Endothelial cell of umbilical vein (primary cell): ENCODE data around the gene MICALL2. TPM values are rescaled to one million over a fixed set of nuclear protein-coding genes. Genes with fewer than 3 reads are reported as not detected.

Experiments
- BruUV-seq: library from RNA; stranded (reverse); fragments of 400-500 nt; replicated peaks from 2 replicates; lab custom pipeline; 2021; lab: Mats Ljungman, UMichigan
- CTCF ChIA-PET: fragments of 300-600, 350-600 bp; sonication (Branson Sonifier 250); formaldehyde crosslinking; loops from one replicate; lab custom pipeline; 2021; ENCODE audit warnings: antibody characterized with exemption, inconsistent platforms; lab: Charles Lee
- POLR2A ChIA-PET: fragments of 300-600, 350-600 bp; sonication (Branson Sonifier 250); formaldehyde crosslinking; loops from one replicate; lab custom pipeline; 2021; ENCODE audit warnings: antibody characterized with exemption, inconsistent platforms; lab: Charles Lee
- DNase-seq: peaks from one replicate; pipeline ENCODE4 v3.0.0-alpha.2; 2011; ENCODE audit warnings: low read depth, low spot score
- FAIRE-seq: peaks from 2 replicates; lab custom pipeline; 2011; peaks lifted over from hg19 to GRCh38; lab: Jason Lieb, UNC
- H2AFZ ChIP-seq: 2 replicates; pipeline ENCODE4 v1.6.0; 2012; ENCODE audit warnings: low read depth, low read length, control low read depth, inconsistent platforms
- H3K27ac ChIP-seq: 2 replicates; pipeline ENCODE4 v1.5.1; 2011; ENCODE audit warnings: low read depth, mild to moderate bottlenecking, control low read depth, low read length, moderate library complexity; ENCODE audit not compliant: insufficient read depth
- H3K27me3 ChIP-seq, 2 experiments: 2 replicates each; pipeline versions ENCODE4 v1.6.0 to v1.6.1; 2011; ENCODE audit warnings: low read length in 2 of 2, mixed read lengths in 1 of 2; ENCODE audit not compliant: control insufficient read depth in 2 of 2, insufficient read depth in 2 of 2
- H3K36me3 ChIP-seq, 2 experiments: 2 replicates in 1 of 2; 3 replicates in 1 of 2; pipeline ENCODE4 v1.5.1; 2011; ENCODE audit warnings: low read length in 2 of 2, mild to moderate bottlenecking in 1 of 2, moderate library complexity in 1 of 2; ENCODE audit not compliant: control insufficient read depth in 2 of 2, insufficient read depth in 2 of 2; ENCODE audit errors: extremely low read depth in 1 of 2
- H3K4me1 ChIP-seq: 3 replicates; pipeline ENCODE4 v1.5.1; 2011; ENCODE audit warnings: mild to moderate bottlenecking, low read length; ENCODE audit not compliant: control insufficient read depth, insufficient read depth; ENCODE audit errors: extremely low read depth
- H3K4me2 ChIP-seq: 2 replicates; pipeline ENCODE4 v1.6.1; 2011; ENCODE audit warnings: low read length, control low read depth, mixed read lengths; ENCODE audit not compliant: insufficient read depth
- H3K4me3 ChIP-seq, 3 experiments: fragments of 200-600 bp in 1 of 3; sonication (generic), shearing (Covaris generic) in 1 of 3; replicated peaks in 1 of 3; 2 replicates each; pipeline ENCODE4 v1.5.1; 2011 to 2016; ENCODE audit warnings: control low read depth in 3 of 3, low read length in 3 of 3, mild to moderate bottlenecking in 2 of 3, inconsistent platforms in 1 of 3, low read depth in 1 of 3, moderate library complexity in 1 of 3; ENCODE audit not compliant: insufficient read depth in 1 of 3
- H3K79me2 ChIP-seq: 2 replicates; pipeline ENCODE4 v1.6.0; 2012; ENCODE audit warnings: low read length, inconsistent platforms; ENCODE audit not compliant: control insufficient read depth, insufficient read depth
- H3K9ac ChIP-seq: replicated peaks from 2 replicates; pipeline ENCODE3; 2011; ENCODE audit warnings: low read length, control low read depth; ENCODE audit not compliant: insufficient read depth; ENCODE audit errors: extremely low read depth
- H3K9me1 ChIP-seq: replicated peaks from 3 replicates; pipeline ENCODE4 v1.6.0; 2011; ENCODE audit warnings: mild to moderate bottlenecking, low read length; ENCODE audit not compliant: control insufficient read depth, insufficient read depth; ENCODE audit errors: extremely low read depth
- H3K9me3 ChIP-seq: replicated peaks from 2 replicates; pipeline ENCODE4 v1.5.1; 2012; ENCODE audit warnings: low read length, inconsistent platforms; ENCODE audit not compliant: control insufficient read depth, insufficient read depth
- H4K20me1 ChIP-seq: replicated peaks from 2 replicates; pipeline ENCODE3; 2011; ENCODE audit warnings: mild to moderate bottlenecking, low read length; ENCODE audit not compliant: control insufficient read depth, insufficient read depth; ENCODE audit errors: extremely low read depth
- EZH2 ChIP-seq: IDR thresholded peaks from 2 replicates; pipeline ENCODE4 v1.6.1; 2012; ENCODE audit warnings: borderline replicate concordance, low read depth, mild to moderate bottlenecking, moderate library complexity, low read length, inconsistent platforms; ENCODE audit not compliant: severe bottlenecking
- FOS ChIP-seq: IDR thresholded peaks from 2 replicates; pipeline ENCODE4 v1.6.1; 2011; ENCODE audit warnings: mild to moderate bottlenecking, low read length, moderate library complexity, borderline replicate concordance; ENCODE audit not compliant: insufficient read depth
- GATA2 ChIP-seq: IDR thresholded peaks from 2 replicates; pipeline ENCODE4 v1.7.0; 2011; ENCODE audit warnings: low read depth, mild to moderate bottlenecking, moderate library complexity, mixed read lengths, low read length; ENCODE audit not compliant: insufficient read length, insufficient read depth
- JUN ChIP-seq: IDR thresholded peaks from 2 replicates; pipeline ENCODE4 v1.6.1; 2011; ENCODE audit warnings: borderline replicate concordance, low read depth; ENCODE audit not compliant: insufficient read length, insufficient read depth
- MYC ChIP-seq: IDR thresholded peaks from one replicate; pipeline ENCODE4 v1.6.1; 2011; ENCODE audit warnings: mild to moderate bottlenecking, low read depth, low read length
- POLR2A ChIP-seq: IDR thresholded peaks from 2 replicates; pipeline ENCODE4 v1.6.1; 2012; ENCODE audit warnings: low read depth, mild to moderate bottlenecking, control low read depth, low read length
- POLR2AphosphoS5 ChIP-seq: IDR thresholded peaks from 2 replicates; pipeline ENCODE4 v1.6.1; 2012; ENCODE audit warnings: low read depth, mild to moderate bottlenecking, control low read depth, low read length, moderate library complexity; ENCODE audit not compliant: insufficient read depth
- dilution Hi-C: fragments of 300-500 bp; cut with MboI; formaldehyde crosslinking; loops from one replicate; pipeline ENCODE4 v1.15.0; 2019; ENCODE audit warnings: low sequenced_read_pairs; ENCODE audit not compliant: extremely low pct_ligation_motif_present
- intact Hi-C: fragments of 100-400 bp; cut with micrococcal nuclease; formaldehyde crosslinking; loops from one replicate; pipeline ENCODE4 v1.10.0; 2022
- polyA plus RNA-seq, 4 experiments: library from polyadenylated mRNA; depleted of rRNA in 3 of 4; stranded (reverse) in 3 of 4; unstranded in 1 of 4; fragments of >200 nt; gene quantifications; 2 replicates each; pipeline versions ENCODE4 v1.2.1 to v1.2.3, GENCODE V29; 2011 to 2012; ENCODE audit warnings: missing spikeins in 1 of 4
- total RNA-seq: library from RNA; stranded (reverse); gene quantifications from 2 replicates; pipeline ENCODE4 v1.2.3, GENCODE V29; 2021
- TF ChIP-seq, protein P1 (sequence below): IDR thresholded peaks from 2 replicates; pipeline ENCODE4 v1.6.1; 2011; ENCODE audit not compliant: insufficient read depth, insufficient read length
- TF ChIP-seq, protein P2 (sequence below), 2 donors: IDR thresholded peaks; 1 replicate in 1 of 2; 2 replicates in 1 of 2; pipeline ENCODE4 v1.5.1; 2011; ENCODE audit warnings: low read length in 2 of 2, mild to moderate bottlenecking in 2 of 2, moderate library complexity in 2 of 2, control low read depth in 1 of 2, inconsistent platforms in 1 of 2, low read depth in 1 of 2; ENCODE audit not compliant: insufficient read depth in 1 of 2; ENCODE audit errors: extremely low read depth in 1 of 2

MICALL2 gene
- total and polyA plus RNA-seq, 2 donors (not counting 3 experiments of a cell fraction or from before 2014, with no cell fraction given) = 29.8 to 46.3 TPM

DNA sequence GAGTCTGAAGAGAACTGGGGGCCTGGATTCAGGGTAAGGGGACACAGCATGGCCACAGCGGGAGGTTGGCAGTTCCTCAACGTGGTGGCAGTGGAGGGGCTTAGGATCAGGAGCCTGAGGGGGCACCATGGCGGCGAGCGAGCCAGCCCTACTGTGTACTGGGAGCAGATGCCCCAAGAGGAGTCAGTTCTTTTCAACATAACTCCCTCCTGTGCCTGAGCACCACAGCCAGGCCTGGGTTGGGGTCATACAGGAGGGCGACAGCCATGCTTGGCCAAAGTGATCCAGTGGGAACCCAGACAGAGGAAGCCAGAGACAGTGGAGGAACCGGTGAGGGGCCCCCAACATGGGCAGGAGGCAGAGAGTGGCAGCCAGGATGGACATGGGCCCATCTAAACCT, 65.8 kb downstream of the MICALL2 start:
- Histone ChIP-seq H3K79me2 (no peaks in the 10 kb centered on the region), H2AFZ (no peak overlapping the region), H3K4me1 (no peaks in the 10 kb centered on the region), H3K9me1 (no peaks in the 10 kb centered on the region), H3K4me2 (no peak overlapping the region), H3K27me3 (no peaks in the 10 kb centered on the region), H3K27ac (no peak overlapping the region), H3K36me3 (no peaks in the 10 kb centered on the region), H4K20me1 (no peaks in the 10 kb centered on the region), H3K9ac (no peak overlapping the region), H3K9me3 (no peaks in the 10 kb centered on the region), H3K4me3 (no peak overlapping the region)
- DNase-seq (no peak), FAIRE-seq (no peak)
- TF ChIP-seq POLR2AphosphoS5 = no peak
- no peak for TF ChIP-seq JUN
- intact Hi-C loops = no loop called here
- POLR2A ChIA-PET = no interaction called here
- dilution Hi-C loops = no loop called here
- no TSS peak for BruUV-seq
- CTCF ChIA-PET = no interaction called here

DNA sequence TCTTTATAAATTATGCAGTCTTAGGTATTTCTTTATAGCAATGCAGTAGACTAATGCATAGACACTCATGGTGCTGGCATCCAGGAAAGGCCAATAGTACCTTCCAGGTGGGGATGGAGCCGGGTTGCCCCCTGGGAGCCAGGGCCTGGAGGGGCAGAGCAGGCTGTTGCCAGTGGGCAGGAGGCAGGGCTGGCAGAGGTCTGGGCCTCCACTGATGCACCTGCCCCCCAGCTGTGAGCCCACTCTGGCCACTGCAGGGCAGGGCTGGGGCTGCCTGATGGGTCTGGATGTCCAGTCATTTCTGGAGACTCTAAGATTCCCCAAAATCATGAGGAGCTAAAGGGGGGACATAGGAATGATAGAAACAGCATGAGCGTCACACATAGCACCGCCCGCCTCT, 66.7 kb downstream of the MICALL2 start:
- no peak for FAIRE-seq
- Histone ChIP-seq H3K27ac (no peak overlapping the region), H3K27me3 (no peaks in the 10 kb centered on the region), H3K4me1 (no peaks in the 10 kb centered on the region), H3K9ac (no peak overlapping the region), H3K4me2 (no peak overlapping the region), H3K36me3 (no peaks in the 10 kb centered on the region), H3K9me1 (no peaks in the 10 kb centered on the region), H3K9me3 (no peaks in the 10 kb centered on the region), H3K4me3 (no peak overlapping the region), H4K20me1 (no peaks in the 10 kb centered on the region), H2AFZ (no peak overlapping the region), H3K79me2 (no peaks in the 10 kb centered on the region)
- no peak for DNase-seq
- intact Hi-C loops = no loop called here
- dilution Hi-C loops = no loop called here
- CTCF ChIA-PET = no interaction called here
- TF ChIP-seq EZH2 = no peak
- TF ChIP-seq, protein P1, sequence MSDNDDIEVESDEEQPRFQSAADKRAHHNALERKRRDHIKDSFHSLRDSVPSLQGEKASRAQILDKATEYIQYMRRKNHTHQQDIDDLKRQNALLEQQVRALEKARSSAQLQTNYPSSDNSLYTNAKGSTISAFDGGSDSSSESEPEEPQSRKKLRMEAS = no peak
- TF ChIP-seq MYC = no peak
- TF ChIP-seq POLR2A = no peak
- TF ChIP-seq, protein P2, sequence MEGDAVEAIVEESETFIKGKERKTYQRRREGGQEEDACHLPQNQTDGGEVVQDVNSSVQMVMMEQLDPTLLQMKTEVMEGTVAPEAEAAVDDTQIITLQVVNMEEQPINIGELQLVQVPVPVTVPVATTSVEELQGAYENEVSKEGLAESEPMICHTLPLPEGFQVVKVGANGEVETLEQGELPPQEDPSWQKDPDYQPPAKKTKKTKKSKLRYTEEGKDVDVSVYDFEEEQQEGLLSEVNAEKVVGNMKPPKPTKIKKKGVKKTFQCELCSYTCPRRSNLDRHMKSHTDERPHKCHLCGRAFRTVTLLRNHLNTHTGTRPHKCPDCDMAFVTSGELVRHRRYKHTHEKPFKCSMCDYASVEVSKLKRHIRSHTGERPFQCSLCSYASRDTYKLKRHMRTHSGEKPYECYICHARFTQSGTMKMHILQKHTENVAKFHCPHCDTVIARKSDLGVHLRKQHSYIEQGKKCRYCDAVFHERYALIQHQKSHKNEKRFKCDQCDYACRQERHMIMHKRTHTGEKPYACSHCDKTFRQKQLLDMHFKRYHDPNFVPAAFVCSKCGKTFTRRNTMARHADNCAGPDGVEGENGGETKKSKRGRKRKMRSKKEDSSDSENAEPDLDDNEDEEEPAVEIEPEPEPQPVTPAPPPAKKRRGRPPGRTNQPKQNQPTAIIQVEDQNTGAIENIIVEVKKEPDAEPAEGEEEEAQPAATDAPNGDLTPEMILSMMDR (IDR thresholded peaks at IDR 0.05; ENCODE audit: extremely low read depth in 1 of 2, insufficient read depth in 1 of 2, low read depth in 1 of 2, low read length in 2 of 2) = no peak
- TF ChIP-seq POLR2AphosphoS5 = no peak
- no peak for TF ChIP-seq FOS
- TF ChIP-seq JUN = no peak
- no peak for TF ChIP-seq GATA2
- POLR2A ChIA-PET = no interaction called here
- no TSS peak for BruUV-seq
